HG03432 (cell line): Measurements from ENCODE around the gene CECR2.
"Not testable (repeated sequence)": the region's sequence is repeated elsewhere in the genome, so short reads cannot be mapped to it uniquely, and the experiment has no call there.

Source experiments
- ATAC-seq: cut with Tn5 transposase; IDR thresholded peaks from one replicate; pipeline ENCODE4 v1.9.1; 2021; ENCODE audit warnings: mild to moderate bottlenecking, moderate library complexity; ENCODE audit not compliant: unreplicated experiment

CECR2 gene

DNA sequence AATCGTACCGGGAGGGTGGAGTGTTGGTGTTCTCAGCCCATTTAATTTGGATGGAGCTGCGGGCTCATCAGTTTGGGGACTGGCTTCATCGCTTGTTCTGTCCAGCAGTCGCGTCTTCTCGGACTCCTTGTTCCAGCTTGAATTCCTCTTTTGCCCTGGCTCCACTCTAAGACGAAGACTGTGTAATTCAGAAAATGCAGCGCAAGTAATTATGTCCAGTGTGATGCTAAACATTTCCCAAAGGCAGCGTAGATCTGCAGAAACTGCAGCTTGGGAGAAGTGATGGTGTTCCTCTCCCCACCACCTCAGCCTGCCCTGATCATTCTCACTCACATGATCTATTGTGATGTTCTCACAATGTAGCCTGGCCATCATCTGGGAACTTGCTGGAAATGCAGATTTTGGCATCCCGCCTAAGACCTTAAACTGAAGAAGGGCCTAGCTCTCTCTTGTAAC, 194.7 kb downstream of the CECR2 start:
- ATAC-seq: no peak

DNA sequence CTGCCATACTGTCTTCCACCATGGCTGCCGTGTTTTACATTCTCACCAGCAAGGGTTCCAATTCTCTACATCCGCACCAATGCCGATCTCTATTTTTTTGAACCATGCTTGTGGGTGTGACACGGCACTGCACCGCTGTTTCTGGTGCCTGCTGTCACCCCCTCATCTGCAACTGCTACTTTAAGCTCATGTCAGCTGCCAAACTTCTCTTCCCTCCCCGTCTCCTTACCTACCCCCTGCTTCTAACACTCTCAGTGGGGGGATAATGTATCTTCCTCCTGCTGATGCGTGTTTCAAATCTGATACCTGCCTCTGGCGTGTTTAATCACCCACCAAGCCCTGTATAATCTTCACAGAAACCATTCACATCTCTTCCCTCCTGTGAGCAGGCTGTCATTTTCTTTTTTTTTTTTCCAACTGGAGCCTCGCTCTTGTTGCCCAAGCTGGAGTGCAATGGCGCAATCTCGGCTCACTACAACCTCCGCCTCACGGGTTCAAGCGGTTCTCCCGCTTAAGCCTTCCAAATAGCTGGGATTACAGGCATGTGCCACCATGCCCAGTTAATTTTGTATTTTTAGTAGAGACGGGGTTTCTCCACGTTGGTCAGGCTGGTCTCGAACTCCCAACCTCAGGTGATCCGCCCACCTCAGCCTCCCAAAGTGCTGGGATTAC, 196.9 kb downstream of the CECR2 start:
- ATAC-seq: not testable (repeated sequence)

DNA sequence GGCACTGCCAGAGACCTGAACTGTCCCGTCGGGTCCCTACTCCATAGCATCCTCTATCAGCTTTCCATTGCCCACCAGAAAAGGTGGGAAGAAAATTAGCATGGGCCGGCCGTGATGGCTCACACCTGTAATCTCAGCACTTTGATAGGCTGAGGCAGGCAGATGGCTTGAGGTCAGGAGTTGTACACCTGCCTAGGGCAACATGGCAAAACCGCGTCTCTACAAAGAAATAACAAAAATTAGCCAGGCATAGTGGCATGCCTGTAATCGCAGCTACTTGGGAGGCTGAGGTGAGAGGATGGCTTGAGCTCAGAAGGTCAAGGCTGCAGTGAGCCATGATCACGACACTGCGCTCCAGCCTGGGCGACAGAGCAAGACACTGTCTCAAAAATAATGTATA, 197.5 kb downstream of the CECR2 start:
- ATAC-seq: no peak

DNA sequence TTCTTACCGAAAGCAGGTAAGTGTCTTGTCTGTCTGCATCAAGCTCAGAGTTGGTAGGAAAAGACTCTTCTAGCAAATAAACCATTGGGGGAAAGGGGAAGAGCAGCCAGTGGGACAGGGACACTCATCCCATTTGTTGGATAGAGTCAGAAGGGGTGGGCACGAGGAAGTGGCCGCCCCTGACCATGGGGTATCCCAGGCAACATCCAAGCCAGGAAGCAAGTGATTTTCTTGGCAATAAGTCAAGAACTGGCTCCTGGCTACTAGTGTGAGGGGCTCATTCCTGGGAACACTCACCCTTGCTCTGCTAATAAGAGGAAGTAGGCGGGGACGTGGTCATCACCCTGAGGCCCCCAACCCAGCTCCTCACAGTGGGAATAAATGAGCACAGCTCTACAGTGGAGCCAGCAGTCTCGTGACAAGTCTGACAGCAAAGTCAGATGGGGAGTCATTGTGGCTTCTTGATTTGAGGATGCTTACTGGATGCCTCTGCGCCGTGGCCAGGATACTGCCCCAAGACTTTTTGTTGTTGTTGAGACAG, 200.8 kb downstream of the CECR2 start:
- ATAC-seq: no peak

DNA sequence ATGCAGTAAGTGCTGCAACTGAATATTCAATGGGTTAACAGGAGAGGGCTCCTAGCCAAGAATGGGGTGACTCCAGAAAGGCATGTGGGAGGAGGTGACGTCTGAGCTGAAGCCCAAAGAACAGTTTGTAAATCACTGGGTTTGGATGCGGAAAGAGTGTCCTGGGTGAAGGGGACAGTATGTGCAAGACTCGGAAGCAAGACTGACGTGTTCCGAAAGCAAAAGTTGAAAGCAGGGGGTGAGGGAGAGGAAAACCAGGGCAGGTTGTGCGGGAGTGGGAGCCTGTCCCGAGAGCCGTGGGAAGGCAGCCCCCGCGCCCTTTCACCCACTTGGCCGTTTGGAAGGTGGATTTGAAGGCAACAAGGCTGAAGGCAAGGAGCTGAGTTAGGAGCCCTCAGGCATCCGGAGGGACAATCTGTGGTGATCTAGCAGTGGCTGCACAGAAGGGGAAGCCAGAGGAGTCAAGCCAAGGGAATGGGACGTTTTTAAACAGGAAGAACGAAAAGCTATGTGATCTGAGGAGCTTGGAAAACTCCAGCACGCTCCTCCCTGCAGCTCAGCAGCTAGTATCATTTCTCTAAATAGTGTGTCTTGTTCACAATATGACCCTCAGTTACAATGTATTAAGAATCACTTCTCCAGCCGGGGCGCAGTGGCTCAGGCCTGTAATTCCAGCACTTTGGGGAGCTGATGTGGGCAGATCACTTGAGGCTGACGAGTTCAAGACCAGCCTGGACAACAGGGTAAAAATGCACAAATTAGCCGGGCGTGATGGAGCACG, 201.8 kb downstream of the CECR2 start:
- no peak for ATAC-seq

- ATAC-seq: no peak
Observed at GRCh38 chr22:17575151-17575550, 205.9 kb downstream of the CECR2 start.

- ATAC-seq: no peak
Observed at GRCh38 chr22:17575681-17576080, 206.4 kb downstream of the CECR2 start.

DNA sequence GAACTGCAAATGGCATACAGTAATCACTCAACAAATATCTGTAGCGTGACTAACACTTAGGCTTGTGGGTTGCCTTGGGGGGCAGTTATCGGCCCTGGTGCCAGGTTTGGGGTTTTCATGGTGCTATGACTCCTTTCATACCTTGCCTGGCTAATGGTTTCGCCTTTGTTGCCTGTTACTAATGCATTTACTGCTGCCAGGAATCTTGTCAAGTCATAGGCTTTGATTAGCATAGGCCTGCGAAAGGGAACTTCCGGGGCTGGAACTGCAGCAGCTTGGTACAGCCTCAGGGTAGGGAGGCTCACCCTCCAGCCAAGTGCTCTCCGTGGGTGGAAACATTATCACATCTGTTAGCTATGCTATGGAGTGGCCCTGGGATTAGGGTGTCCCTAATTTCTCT, 207.2 kb downstream of the CECR2 start:
- no peak for ATAC-seq

GRCh38 chr22:17578136-17578754, 209.0 kb downstream of the CECR2 start:
- no peak for ATAC-seq

DNA sequence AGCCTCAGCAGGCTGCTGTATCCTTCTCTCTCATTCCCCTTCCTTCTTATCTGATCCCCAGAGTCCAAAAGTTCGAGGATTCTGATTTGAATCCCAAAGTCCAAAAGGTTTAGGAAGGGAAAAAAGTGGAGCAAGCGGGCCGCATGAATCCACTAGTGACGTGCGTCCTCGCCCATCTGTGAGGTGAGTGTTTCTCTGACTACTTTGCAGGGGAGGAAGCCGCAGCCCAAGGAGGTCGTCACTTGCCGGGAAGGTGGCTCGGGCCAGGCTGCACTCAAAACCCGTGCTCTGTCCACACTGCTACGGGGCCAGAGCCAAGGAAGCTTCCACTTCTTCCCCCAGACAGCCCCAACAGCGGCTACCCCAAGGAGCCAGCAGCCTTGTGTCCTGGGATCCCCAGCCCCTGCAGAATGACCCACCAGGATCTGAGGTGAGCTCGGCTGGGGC, 210.3 kb downstream of the CECR2 start:
- ATAC-seq: no peak

- no peak for ATAC-seq
Observed at GRCh38 chr22:17580441-17581031, 211.3 kb downstream of the CECR2 start.

DNA sequence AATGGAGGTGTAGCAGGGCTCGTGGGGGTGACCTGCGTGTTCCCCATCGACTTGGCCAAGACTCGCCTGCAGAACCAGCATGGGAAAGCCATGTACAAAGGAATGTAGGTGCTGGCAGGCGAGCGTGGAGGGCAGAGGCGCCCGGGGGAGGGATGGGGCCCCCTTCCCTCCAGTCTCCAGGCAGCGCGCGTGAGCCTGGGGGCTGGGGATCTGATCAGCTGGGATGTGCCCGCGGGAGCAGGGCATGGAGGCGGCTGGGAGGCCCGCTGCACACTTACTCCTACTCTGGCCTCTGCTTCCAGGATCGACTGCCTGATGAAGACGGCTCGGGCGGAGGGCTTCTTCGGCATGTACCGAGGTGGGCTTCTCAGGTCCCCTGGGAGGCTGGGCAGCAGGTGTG, 211.8 kb downstream of the CECR2 start:
- no peak for ATAC-seq

GRCh38 chr22:17581631-17582030, 212.4 kb downstream of the CECR2 start:
- no peak for ATAC-seq

- no peak for ATAC-seq
Observed at GRCh38 chr22:17583151-17583550, 213.9 kb downstream of the CECR2 start.

- no peak for ATAC-seq
Observed at GRCh38 chr22:17586831-17587440, 217.7 kb downstream of the CECR2 start.

DNA sequence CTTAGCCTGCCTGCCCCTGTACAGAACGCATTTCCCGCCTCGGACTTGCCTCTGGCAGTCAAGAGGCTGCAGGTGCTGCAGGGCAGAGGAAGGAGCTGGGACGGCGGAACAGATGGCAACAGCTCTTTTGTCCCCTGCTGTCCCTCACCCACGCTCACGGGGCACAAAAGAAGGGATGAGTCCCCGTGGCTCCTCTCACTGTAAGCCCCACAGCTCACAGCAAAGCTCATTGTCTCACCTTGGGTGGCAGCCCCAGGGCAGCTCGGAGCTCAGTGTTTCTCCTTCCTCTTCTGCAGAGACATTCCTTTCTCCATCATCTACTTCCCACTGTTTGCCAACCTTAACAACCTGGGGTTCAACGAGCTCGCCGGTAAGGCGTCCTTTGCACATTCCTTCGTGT, 218.4 kb downstream of the CECR2 start:
- no peak for ATAC-seq

DNA sequence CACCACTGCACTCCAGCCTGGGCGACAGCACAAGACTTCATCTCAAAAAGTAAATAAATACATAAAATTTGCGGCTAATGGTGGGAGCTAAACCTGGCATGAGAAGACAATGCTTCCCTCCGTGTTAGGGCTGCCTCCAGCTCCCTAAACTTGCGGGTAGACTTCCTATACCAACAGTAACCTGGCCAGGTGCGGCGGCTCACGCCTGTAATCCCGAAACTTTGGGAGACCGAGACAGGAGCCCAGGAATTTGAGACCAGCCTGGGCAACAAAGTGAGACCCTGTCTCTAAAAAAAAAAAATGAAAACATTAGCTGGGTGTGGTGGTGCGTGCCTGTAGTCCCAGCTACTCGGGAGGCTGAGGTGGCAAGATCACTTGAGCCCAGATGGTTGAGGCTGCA, 219.3 kb downstream of the CECR2 start:
- no peak for ATAC-seq

GRCh38 chr22:17589810-17590375, 220.6 kb downstream of the CECR2 start:
- no peak for ATAC-seq

GRCh38 chr22:17590586-17590985, 221.3 kb downstream of the CECR2 start:
- no peak for ATAC-seq

- ATAC-seq: no peak
Observed at GRCh38 chr22:17592201-17592600, 222.9 kb downstream of the CECR2 start.
